HG03469 (cell line): ENCODE measurements around the gene CDK16.

Experiments
- ATAC-seq: cut with Tn5 transposase; IDR thresholded peaks from one replicate; pipeline ENCODE4 v1.9.1; 2021; ENCODE audit warnings: mild to moderate bottlenecking, moderate library complexity, moderate number of reproducible peaks; ENCODE audit not compliant: unreplicated experiment

Gene CDK16

GRCh38 chrX:47185241-47185640, 33.2 kb upstream of the CDK16 start:
- no peak for ATAC-seq

DNA sequence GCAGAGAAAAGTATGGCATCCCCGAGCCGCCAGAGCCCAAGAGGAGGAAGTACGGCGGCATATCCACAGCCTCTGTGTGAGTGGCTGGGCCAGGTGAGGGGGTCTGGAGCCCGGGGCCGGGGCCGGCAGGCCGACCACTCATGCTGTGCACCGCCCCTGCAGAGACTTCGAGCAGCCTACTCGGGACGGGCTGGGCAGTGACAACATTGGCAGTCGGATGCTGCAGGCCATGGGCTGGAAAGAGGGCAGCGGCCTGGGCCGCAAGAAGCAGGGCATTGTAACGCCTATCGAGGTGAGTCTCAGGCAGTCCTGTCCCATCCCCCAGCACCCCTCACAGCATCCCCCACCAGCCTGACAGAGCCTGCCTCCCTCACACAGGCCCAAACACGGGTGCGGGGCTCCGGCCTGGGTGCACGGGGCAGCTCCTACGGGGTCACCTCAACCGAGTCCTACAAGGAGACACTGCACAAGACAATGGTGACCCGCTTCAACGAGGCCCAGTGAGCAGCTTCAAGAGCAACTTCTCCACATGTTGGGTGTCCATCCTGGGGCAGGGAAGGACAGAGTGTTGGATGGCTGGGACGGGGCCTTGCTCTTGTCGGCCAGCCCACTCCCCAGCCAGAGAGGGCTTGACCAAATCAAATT, 32.3 kb upstream of the CDK16 start:
- ATAC-seq: no peak

- ATAC-seq: no peak
Observed at GRCh38 chrX:47187106-47187677, 31.3 kb upstream of the CDK16 start.

DNA sequence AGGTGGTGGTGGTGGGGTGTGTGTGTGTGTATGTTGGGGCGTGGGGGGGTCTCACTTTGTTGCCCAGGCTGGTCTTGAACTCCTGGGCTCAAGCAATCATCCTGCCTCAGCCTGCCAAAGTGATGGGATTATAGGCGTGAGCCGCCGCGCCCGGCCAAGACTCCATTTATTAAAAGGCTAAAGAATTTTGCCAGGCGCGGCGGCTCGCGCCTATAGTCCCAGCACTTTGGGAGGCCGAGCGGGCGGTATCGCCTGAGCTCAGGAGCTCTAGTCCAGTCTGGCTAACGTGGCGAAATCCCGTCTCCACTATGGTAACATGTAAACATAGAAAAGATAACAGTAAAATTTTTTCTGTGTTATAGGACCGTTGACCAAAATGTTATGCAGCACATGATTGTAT, 28.6 kb upstream of the CDK16 start:
- ATAC-seq: no peak

- peak; percentile 49 for ATAC-seq
Observed at GRCh38 chrX:47190445-47191269, 27.8 kb upstream of the CDK16 start.

GRCh38 chrX:47191331-47191730, 27.1 kb upstream of the CDK16 start:
- no peak for ATAC-seq

GRCh38 chrX:47191806-47192401, 26.6 kb upstream of the CDK16 start:
- no peak for ATAC-seq

- peak; percentile 37 for ATAC-seq
Observed at GRCh38 chrX:47193475-47194193, 24.8 kb upstream of the CDK16 start, which contains the start of gene UBA1. Gene UBA1 (plus strand): TSS chrX:47193829. CDS start chrX:47198803, 4,974 bp downstream.

- ATAC-seq: no peak
Observed at GRCh38 chrX:47194194-47194787, 24.2 kb upstream of the CDK16 start.

GRCh38 chrX:47196098-47196497, 22.4 kb upstream of the CDK16 start:
- no peak for ATAC-seq

DNA sequence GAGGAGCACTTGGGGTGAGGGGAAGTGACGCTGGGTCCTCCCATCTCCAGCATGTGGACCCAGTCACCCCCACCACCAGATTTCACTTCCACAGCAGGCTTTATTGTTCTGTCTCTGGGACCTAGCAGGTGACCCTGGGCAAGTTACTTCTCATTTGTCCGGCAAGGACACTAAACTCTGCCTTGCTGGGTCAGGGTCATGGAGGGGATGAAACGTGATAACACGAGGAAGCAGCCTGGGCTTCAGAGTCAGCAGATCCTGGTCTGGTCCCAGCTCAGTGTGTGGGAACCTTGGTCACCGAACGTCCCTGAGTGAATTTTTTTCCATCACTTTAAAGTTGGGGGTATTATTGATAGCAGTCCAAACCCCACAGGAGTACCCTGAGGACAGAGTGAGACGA, 21.0 kb upstream of the CDK16 start:
- ATAC-seq: no peak

- no peak for ATAC-seq
Observed at GRCh38 chrX:47198026-47198686, 20.3 kb upstream of the CDK16 start.

DNA sequence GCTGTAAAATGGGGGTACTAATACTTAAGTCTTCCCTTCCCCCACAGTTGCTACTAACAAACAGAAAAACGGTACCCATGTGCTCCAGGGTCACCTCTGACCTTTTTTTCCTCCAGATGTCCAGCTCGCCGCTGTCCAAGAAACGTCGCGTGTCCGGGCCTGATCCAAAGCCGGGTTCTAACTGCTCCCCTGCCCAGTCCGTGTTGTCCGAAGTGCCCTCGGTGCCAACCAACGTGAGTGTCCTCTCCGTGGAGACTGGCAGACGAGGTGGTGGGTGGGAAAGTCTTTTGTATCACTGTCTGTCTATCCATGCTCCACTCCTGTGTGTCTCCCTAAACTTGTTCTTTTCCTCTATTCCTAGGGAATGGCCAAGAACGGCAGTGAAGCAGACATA, 19.8 kb upstream of the CDK16 start:
- no peak for ATAC-seq

- ATAC-seq: no peak
Observed at GRCh38 chrX:47199286-47199685, 19.2 kb upstream of the CDK16 start.

GRCh38 chrX:47200385-47201150, 17.9 kb upstream of the CDK16 start:
- no peak for ATAC-seq

- no peak for ATAC-seq
Observed at GRCh38 chrX:47201345-47201944, 17.0 kb upstream of the CDK16 start.

DNA sequence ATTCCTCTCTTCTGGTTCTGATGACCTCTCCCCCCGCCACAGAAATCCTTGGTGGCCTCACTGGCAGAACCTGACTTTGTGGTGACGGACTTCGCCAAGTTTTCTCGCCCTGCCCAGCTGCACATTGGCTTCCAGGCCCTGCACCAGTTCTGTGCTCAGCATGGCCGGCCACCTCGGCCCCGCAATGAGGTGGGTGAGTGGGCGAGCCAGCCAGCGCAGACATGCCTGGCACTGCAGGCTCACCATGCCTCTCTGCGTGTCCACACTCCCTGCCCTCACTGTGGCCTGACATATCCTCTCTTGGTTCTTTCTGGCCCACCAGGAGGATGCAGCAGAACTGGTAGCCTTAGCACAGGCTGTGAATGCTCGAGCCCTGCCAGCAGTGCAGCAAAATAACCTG, 16.2 kb upstream of the CDK16 start:
- ATAC-seq: no peak

GRCh38 chrX:47202877-47203276, 15.6 kb upstream of the CDK16 start:
- no peak for ATAC-seq

DNA sequence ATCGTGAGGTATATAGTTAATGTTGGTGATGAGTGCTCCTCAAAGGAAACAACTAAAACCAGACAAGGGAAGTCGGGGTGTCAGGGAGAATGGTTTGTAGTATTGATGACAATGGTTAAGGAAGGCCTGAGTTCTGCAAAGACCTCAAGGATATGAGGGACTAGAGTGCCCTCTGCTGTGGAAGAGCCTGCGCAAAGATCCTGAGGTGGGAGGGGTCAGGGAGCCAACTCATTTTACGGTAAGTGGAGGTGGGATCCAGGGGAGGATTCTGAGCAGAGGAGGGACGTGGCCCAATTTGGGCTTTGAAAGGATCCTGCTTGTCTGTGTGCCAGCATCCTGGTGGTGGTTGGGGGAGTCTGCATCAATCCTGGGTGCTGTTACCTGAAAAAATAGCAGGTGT, 13.5 kb upstream of the CDK16 start:
- no peak for ATAC-seq
